Loucy (cell line): ENCODE measurements around the gene DSE.

Experiments
- EZH2phosphoT487 ChIP-seq: fragments of 200-600 bp; IDR thresholded peaks from 2 replicates; pipeline ENCODE4 v1.6.1; 2018; ENCODE audit warnings: antibody characterized with exemption, mild to moderate bottlenecking, moderate library complexity, borderline replicate concordance
- TF ChIP-seq, protein P1 (sequence below): fragments of 200-600 bp; sonication (generic); conservative IDR thresholded peaks from 2 replicates; pipeline ENCODE4 v1.5.1; 2014; ENCODE audit warnings: mild to moderate bottlenecking, antibody characterized with exemption, low read length

DNA sequence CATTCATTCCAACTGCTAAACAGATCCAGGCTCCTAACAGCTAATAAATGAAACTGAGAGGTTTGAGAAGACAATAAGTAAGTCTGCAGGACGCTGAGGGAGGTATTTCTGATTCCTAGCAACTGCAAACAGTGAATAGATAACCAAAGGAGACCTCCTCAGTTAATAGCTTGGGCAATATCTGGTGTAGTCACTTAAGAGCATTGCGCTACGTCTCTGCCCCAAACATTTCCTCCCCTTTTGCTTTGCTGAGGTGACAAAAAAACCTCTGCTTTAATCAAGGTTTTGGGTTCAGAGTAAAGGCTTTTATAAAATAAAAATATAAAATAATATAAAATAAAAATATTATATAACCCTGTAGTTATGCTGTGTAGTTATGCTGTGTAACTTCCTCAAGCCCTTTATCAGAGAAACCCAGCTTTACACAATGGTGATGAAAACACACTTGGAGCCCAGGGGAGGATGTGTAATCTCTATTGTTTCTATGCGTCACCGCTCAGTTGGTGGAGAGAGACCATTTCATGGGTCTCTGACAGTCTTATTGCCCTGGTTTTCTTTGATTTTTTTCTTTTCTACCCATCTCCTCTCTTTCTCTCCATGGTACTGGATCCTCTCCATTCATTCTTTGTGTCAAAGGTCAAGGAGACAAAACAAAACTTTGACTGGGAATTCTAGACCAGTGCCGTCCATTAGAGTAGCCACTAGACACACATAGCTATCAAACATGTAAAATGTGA lies 121.8 kb downstream of the DSE start:
- no peak for TF ChIP-seq EZH2phosphoT487
- TF ChIP-seq, protein P1, sequence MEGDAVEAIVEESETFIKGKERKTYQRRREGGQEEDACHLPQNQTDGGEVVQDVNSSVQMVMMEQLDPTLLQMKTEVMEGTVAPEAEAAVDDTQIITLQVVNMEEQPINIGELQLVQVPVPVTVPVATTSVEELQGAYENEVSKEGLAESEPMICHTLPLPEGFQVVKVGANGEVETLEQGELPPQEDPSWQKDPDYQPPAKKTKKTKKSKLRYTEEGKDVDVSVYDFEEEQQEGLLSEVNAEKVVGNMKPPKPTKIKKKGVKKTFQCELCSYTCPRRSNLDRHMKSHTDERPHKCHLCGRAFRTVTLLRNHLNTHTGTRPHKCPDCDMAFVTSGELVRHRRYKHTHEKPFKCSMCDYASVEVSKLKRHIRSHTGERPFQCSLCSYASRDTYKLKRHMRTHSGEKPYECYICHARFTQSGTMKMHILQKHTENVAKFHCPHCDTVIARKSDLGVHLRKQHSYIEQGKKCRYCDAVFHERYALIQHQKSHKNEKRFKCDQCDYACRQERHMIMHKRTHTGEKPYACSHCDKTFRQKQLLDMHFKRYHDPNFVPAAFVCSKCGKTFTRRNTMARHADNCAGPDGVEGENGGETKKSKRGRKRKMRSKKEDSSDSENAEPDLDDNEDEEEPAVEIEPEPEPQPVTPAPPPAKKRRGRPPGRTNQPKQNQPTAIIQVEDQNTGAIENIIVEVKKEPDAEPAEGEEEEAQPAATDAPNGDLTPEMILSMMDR = no peak
